ENCODE data around the gene PRPF4.

DNA sequence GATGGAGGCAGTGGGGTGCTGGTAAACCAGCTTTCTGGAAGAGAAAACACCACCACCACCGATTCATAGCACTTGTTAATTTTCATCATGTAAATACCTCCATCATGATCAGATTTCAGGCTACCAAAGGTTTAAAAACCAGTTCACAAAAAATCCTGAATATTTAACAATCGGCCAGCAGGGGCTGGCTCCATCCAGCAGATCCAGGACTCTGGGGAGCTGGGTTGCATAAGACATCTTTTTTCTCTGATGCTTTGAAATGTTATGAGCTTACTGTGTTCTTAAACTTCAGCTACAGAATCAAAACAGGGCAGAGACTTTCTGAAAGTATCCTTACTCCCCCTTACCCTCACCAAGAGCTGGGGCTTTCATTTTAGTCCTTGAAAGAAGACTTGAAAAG is 42.3 kb downstream of the PRPF4 start:
- TF ChIP-seq, protein P1, sequence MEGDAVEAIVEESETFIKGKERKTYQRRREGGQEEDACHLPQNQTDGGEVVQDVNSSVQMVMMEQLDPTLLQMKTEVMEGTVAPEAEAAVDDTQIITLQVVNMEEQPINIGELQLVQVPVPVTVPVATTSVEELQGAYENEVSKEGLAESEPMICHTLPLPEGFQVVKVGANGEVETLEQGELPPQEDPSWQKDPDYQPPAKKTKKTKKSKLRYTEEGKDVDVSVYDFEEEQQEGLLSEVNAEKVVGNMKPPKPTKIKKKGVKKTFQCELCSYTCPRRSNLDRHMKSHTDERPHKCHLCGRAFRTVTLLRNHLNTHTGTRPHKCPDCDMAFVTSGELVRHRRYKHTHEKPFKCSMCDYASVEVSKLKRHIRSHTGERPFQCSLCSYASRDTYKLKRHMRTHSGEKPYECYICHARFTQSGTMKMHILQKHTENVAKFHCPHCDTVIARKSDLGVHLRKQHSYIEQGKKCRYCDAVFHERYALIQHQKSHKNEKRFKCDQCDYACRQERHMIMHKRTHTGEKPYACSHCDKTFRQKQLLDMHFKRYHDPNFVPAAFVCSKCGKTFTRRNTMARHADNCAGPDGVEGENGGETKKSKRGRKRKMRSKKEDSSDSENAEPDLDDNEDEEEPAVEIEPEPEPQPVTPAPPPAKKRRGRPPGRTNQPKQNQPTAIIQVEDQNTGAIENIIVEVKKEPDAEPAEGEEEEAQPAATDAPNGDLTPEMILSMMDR (IDR thresholded peaks at IDR 0.05; ENCODE audit: low read length), result no peak
- TF ChIP-seq EZH2phosphoT487 (IDR thresholded peaks at IDR 0.05; ENCODE audit: low read length) (no peak), EZH2 (optimal IDR thresholded peaks at IDR 0.05; ENCODE audit: low read depth, low read length) (no peak)

All from MM.1S (cell line).